DND-41 (cell line): Measurements from ENCODE around the gene DET1.

Source experiments
- ATAC-seq: fragments of 200-7000 bp; cut with Tn5 transposase; 3 replicates; pipeline ENCODE4 v1.9.1; 2021; ENCODE audit warnings: low read depth; ENCODE audit not compliant: insufficient read depth
- DNase-seq: peaks from one replicate; pipeline ENCODE4 v3.0.0-alpha.2; 2020
- H2AFZ ChIP-seq: 2 replicates; pipeline ENCODE4 v1.6.0; 2012; ENCODE audit warnings: low read depth, low read length
- H3K27ac ChIP-seq: 2 replicates; pipeline ENCODE4 v1.5.1; 2012; ENCODE audit warnings: low read length, inconsistent platforms
- H3K27me3 ChIP-seq: fragments of 200-600 bp; sonication (generic); 2 replicates; pipeline ENCODE4 v1.6.0; 2012; ENCODE audit warnings: low read length, mild to moderate bottlenecking, inconsistent platforms; ENCODE audit not compliant: insufficient read depth, poor library complexity
- H3K36me3 ChIP-seq: 2 replicates; pipeline ENCODE4 v1.5.1; 2012; ENCODE audit warnings: low read length, inconsistent platforms; ENCODE audit not compliant: insufficient read depth
- H3K4me1 ChIP-seq: 2 replicates; pipeline ENCODE4 v1.5.1; 2012; ENCODE audit warnings: mild to moderate bottlenecking, low read length; ENCODE audit not compliant: insufficient read depth
- H3K4me2 ChIP-seq: 2 replicates; pipeline ENCODE4 v1.6.0; 2012; ENCODE audit warnings: mild to moderate bottlenecking, moderate library complexity, low read length, inconsistent platforms; ENCODE audit not compliant: insufficient read depth
- H3K4me3 ChIP-seq, 2 experiments: fragments of 200-600 bp in 1 of 2; shearing (Covaris generic) in 1 of 2; 2 replicates each; pipeline ENCODE4 v1.5.1; 2012 to 2016; ENCODE audit warnings: inconsistent platforms in 2 of 2, low read length in 2 of 2, mild to moderate bottlenecking in 2 of 2, low read depth in 1 of 2, moderate library complexity in 1 of 2
- H3K79me2 ChIP-seq: 2 replicates; pipeline ENCODE4 v1.6.0; 2012; ENCODE audit warnings: low read length, inconsistent platforms; ENCODE audit not compliant: insufficient read depth
- H3K9ac ChIP-seq: 2 replicates; pipeline ENCODE4 v1.6.0; 2012; ENCODE audit warnings: low read depth, mild to moderate bottlenecking, inconsistent platforms, low read length, moderate library complexity
- H3K9me3 ChIP-seq: 2 replicates; pipeline ENCODE4 v1.5.1; 2012; ENCODE audit warnings: low read length, moderate library complexity, mild to moderate bottlenecking, inconsistent platforms; ENCODE audit not compliant: insufficient read depth, severe bottlenecking
- H4K20me1 ChIP-seq: 2 replicates; pipeline ENCODE4 v1.6.0; 2012; ENCODE audit warnings: low read length; ENCODE audit not compliant: insufficient read depth
- EZH2 ChIP-seq: IDR thresholded peaks from 3 replicates; pipeline ENCODE4 v1.6.1; 2012; ENCODE audit warnings: borderline replicate concordance, low read depth, mild to moderate bottlenecking, moderate library complexity, low read length, inconsistent platforms; ENCODE audit not compliant: severe bottlenecking
- TF ChIP-seq, protein P1 (sequence below): IDR thresholded peaks from 2 replicates; pipeline ENCODE4 v1.5.1; 2012; ENCODE audit warnings: borderline replicate concordance, low read length, moderate library complexity, mild to moderate bottlenecking; ENCODE audit not compliant: poor library complexity, severe bottlenecking; ENCODE audit errors: extremely low read depth

DET1 gene

DNA sequence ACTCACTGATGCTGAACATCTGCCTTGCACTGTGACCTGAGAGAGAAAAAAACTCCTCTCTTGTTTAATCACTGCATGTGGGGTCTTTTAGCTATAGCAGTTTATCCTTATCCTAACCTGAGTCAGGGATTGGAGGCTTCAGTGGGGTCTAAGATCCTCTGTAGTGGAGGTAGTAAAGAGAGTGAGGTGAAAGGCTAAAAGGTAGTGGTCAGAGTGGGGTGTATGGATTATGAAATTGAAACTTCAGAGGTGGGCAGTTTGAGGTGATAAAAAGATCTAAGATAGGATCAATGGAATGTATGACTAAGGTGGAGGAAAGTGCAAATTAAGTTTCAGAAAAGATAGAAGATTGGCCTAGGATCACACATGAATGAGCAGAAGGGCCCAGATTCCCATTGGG lies 36.5 kb downstream of the DET1 start:
- no peak for ATAC-seq
- no peak overlapping the region for H3K4me2 ChIP-seq

DNA sequence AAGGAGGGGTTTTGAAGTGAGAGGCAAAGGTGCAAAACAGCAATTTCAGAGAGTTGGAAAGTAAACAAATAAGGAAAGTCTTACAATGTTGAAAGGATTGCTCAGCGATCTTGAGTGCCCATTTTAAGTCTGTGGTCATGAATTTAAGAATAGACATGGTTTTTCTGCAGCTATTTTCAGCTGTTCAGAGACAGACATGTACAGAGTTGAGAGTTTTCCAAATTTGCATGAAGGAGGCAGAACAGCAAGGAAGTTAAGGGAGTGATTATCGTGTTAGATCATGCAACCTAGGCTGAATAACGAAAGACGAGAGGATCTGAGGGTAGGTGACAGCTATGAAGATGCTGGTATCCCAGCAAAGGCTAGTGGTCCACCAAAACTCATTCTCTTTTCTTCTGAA lies 37.2 kb downstream of the DET1 start:
- H4K20me1 ChIP-seq, result no peaks in the 10 kb centered on the region
- H3K27me3 ChIP-seq, result no peaks in the 10 kb centered on the region
- no peak overlapping the region for H2AFZ ChIP-seq
- H3K36me3 ChIP-seq, result peaks cover 26% of the 10 kb centered on the region; the same call in 1 of the 2 replicates
- H3K4me2 ChIP-seq, result no peak overlapping the region
- no peaks in the 10 kb centered on the region for H3K4me1 ChIP-seq
- TF ChIP-seq, protein P1, sequence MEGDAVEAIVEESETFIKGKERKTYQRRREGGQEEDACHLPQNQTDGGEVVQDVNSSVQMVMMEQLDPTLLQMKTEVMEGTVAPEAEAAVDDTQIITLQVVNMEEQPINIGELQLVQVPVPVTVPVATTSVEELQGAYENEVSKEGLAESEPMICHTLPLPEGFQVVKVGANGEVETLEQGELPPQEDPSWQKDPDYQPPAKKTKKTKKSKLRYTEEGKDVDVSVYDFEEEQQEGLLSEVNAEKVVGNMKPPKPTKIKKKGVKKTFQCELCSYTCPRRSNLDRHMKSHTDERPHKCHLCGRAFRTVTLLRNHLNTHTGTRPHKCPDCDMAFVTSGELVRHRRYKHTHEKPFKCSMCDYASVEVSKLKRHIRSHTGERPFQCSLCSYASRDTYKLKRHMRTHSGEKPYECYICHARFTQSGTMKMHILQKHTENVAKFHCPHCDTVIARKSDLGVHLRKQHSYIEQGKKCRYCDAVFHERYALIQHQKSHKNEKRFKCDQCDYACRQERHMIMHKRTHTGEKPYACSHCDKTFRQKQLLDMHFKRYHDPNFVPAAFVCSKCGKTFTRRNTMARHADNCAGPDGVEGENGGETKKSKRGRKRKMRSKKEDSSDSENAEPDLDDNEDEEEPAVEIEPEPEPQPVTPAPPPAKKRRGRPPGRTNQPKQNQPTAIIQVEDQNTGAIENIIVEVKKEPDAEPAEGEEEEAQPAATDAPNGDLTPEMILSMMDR, result no peak
- TF ChIP-seq EZH2, result no peak
- no peak overlapping the region for H3K4me3 ChIP-seq
- no peak overlapping the region for H3K27ac ChIP-seq
- DNase-seq, result no peak
- no peak overlapping the region for H3K9ac ChIP-seq
- H3K79me2 ChIP-seq, result no peaks in the 10 kb centered on the region
- no peaks in the 10 kb centered on the region for H3K9me3 ChIP-seq
- no peak for ATAC-seq

More for the DNA sequence above, 36.5 kb downstream of the DET1 start:
- Histone ChIP-seq H3K4me3 (no peak overlapping the region), H3K27ac (no peak overlapping the region), H3K36me3 (peaks cover 26% of the 10 kb centered on the region; the same call in 1 of the 2 replicates), H3K79me2 (no peaks in the 10 kb centered on the region), H3K4me1 (no peaks in the 10 kb centered on the region), H3K9ac (no peak overlapping the region), H4K20me1 (no peaks in the 10 kb centered on the region), H2AFZ (no peak overlapping the region), H3K27me3 (no peaks in the 10 kb centered on the region), H3K9me3 (no peaks in the 10 kb centered on the region)
- no peak for DNase-seq
- TF ChIP-seq, protein P1, result no peak
- TF ChIP-seq EZH2, result no peak

DNA sequence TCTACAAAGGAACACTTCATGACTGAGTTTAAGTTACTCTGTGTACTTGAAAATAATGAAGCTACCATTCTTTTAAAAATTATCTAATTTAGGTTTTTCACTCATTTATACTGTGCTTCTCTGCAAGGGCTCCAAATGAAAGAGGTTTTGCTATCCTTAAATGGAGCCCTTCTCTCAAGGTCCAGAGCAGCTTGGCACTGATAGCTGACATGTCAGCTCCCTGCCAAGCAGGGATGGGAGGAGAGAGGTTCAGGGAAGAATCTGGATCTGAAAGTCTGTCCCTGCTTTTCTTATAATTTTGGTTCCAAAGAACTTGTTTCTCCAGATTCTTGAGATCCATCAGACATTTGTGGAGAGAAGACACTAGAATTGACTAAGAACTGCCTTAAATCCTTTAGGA lies 39.9 kb downstream of the DET1 start:
- TF ChIP-seq, protein P1, result no peak
- TF ChIP-seq EZH2, result no peak
- Histone ChIP-seq H3K9ac (no peak overlapping the region), H3K79me2 (no peaks in the 10 kb centered on the region), H3K36me3 (peaks cover 16% of the 10 kb centered on the region; the same call in 1 of the 2 replicates), H3K27me3 (no peaks in the 10 kb centered on the region), H3K27ac (no peak overlapping the region), H3K4me1 (no peaks in the 10 kb centered on the region), H4K20me1 (no peaks in the 10 kb centered on the region), H3K9me3 (no peaks in the 10 kb centered on the region), H2AFZ (no peak overlapping the region), H3K4me2 (no peak overlapping the region), H3K4me3 (no peak overlapping the region)
- ATAC-seq, result no peak
- no peak for DNase-seq

DNA sequence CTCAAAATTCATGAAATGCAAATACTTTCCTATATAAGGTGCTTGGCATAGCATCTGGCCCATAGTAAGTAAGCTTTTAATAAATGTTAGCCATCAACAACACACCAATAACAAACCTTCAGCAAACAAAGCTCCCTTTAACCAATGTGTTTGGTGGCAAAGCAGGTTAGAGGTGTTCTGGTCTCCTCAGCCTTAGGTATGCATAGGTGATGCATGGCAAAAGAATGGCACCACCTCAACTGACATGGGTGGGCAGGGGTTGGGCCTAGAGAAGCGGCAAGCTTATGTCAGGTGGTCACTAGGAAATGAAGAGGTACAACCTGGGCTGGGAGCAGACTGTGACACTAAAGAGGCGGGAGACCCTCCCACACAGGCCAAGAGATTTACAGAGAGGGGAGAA lies 40.8 kb downstream of the DET1 start:
- H3K9ac ChIP-seq, result no peak overlapping the region
- no peak overlapping the region for H2AFZ ChIP-seq
- ATAC-seq, result no peak
- no peak for DNase-seq
- no peaks in the 10 kb centered on the region for H3K9me3 ChIP-seq
- H3K27me3 ChIP-seq, result no peaks in the 10 kb centered on the region
- H3K27ac ChIP-seq, result no peak overlapping the region
- H3K36me3 ChIP-seq, result peaks cover 12% of the 10 kb centered on the region; the same call in 1 of the 2 replicates
- no peaks in the 10 kb centered on the region for H4K20me1 ChIP-seq
- H3K79me2 ChIP-seq, result no peaks in the 10 kb centered on the region
- TF ChIP-seq, protein P1, result no peak
- no peak for TF ChIP-seq EZH2
- no peaks in the 10 kb centered on the region for H3K4me1 ChIP-seq
- H3K4me2 ChIP-seq, result no peak overlapping the region
- no peak overlapping the region for H3K4me3 ChIP-seq
